Activated CD8-positive, alpha-beta T cell treated with anti-CD3 and anti-CD28 coated beads for 36 hours (primary cell): ENCODE data around the gene SLC16A6. TPM values are rescaled to one million over a fixed set of nuclear protein-coding genes. Genes with fewer than 3 reads are reported as not detected.

Experiments used
- ATAC-seq: fragments of 200-7000 bp; cut with Tn5 transposase; one replicate; pipeline ENCODE4 v1.10.0; 2021; ENCODE audit warnings: mild to moderate bottlenecking, moderate library complexity
- CTCF ChIA-PET: fragments of 350-600 bp; sonication (Branson Sonifier 250); formaldehyde crosslinking; loops from one replicate; lab custom pipeline; 2021; ENCODE audit warnings: antibody characterized with exemption; lab: Charles Lee
- POLR2A ChIA-PET: fragments of 350-600 bp; sonication (Branson Sonifier 250); formaldehyde crosslinking; loops from one replicate; lab custom pipeline; 2021; ENCODE audit warnings: antibody characterized with exemption; lab: Charles Lee
- DNase-seq: peaks from one replicate; pipeline ENCODE4 v3.0.0-alpha.2; 2020
- H3K27ac Mint-ChIP-seq: one replicate; pipeline ENCODE4 v1.8.0; 2021; ENCODE audit warnings: mild to moderate bottlenecking, mixed read lengths
- H3K27me3 Mint-ChIP-seq: one replicate; pipeline ENCODE4 v1.8.0; 2021; ENCODE audit warnings: mixed read lengths
- H3K36me3 Mint-ChIP-seq: one replicate; pipeline ENCODE4 v1.8.0; 2021; ENCODE audit warnings: low read depth, mixed read lengths
- H3K4me1 Mint-ChIP-seq: one replicate; pipeline ENCODE4 v1.8.0; 2021; ENCODE audit warnings: low read depth, mixed read lengths
- H3K4me3 Mint-ChIP-seq: one replicate; pipeline ENCODE4 v1.8.0; 2021; ENCODE audit warnings: mild to moderate bottlenecking, moderate library complexity, mixed read lengths
- H3K9me3 Mint-ChIP-seq: one replicate; pipeline ENCODE4 v1.8.0; 2021; ENCODE audit warnings: mixed read lengths
- intact Hi-C: fragments of 100-400 bp; cut with micrococcal nuclease; formaldehyde crosslinking; loops from one replicate; pipeline ENCODE4 v1.10.0; 2022
- total RNA-seq, 2 experiments: library from RNA; stranded (reverse); gene quantifications; one replicate each; pipeline ENCODE4 v1.2.3, GENCODE V29; 2021
- TF ChIP-seq, protein P1 (sequence below): fragments of 200-600 bp; IDR thresholded peaks from one replicate; pipeline ENCODE4 v1.8.0; 2022; ENCODE audit warnings: antibody characterized with exemption, mild to moderate bottlenecking

Gene SLC16A6
- total RNA-seq, 2 experiments from 2014 or later = 2.3 to 2.8 TPM

DNA sequence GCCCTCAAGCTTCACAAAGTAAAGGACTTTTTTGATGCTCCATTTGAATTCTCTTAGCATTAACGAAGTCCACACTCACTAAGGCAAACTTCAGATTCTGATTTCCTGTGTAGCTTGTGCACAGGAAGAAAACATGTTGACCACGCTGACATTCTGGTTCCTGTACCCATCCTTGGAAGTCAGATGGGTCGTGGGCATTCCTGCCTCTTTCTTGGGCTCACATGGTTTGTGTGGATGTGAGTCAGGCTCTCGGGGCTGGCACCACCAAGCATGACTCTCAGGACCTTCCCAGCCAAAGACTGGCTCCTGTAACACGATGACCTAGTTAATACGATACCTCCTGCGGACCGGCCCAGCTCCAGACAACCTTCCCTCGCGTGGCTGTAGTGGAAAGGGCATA, 33.2 kb upstream of the SLC16A6 start:
- TF ChIP-seq, protein P1, sequence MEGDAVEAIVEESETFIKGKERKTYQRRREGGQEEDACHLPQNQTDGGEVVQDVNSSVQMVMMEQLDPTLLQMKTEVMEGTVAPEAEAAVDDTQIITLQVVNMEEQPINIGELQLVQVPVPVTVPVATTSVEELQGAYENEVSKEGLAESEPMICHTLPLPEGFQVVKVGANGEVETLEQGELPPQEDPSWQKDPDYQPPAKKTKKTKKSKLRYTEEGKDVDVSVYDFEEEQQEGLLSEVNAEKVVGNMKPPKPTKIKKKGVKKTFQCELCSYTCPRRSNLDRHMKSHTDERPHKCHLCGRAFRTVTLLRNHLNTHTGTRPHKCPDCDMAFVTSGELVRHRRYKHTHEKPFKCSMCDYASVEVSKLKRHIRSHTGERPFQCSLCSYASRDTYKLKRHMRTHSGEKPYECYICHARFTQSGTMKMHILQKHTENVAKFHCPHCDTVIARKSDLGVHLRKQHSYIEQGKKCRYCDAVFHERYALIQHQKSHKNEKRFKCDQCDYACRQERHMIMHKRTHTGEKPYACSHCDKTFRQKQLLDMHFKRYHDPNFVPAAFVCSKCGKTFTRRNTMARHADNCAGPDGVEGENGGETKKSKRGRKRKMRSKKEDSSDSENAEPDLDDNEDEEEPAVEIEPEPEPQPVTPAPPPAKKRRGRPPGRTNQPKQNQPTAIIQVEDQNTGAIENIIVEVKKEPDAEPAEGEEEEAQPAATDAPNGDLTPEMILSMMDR = no peak
- DNase-seq (no peak), ATAC-seq (no peak)
- no peaks in the 10 kb centered on the region for H3K27me3 Mint-ChIP-seq
- no peaks in the 10 kb centered on the region for H3K9me3 Mint-ChIP-seq
- intact Hi-C loops = no loop called here
- no peak overlapping the region for H3K4me3 Mint-ChIP-seq
- peaks cover 14% of the 10 kb centered on the region for H3K4me1 Mint-ChIP-seq
- POLR2A ChIA-PET = interaction anchor here (0.5 to 1.0 kb wide), 2 partner anchors 72 to 329 kb away, joined by 3 to 4 read pairs; no protein-coding TSS in a partner anchor
- no peaks in the 10 kb centered on the region for H3K36me3 Mint-ChIP-seq
- no peak overlapping the region for H3K27ac Mint-ChIP-seq
- CTCF ChIA-PET = interaction anchor here (1.1 to 2.0 kb wide), 3 partner anchors 75 to 132 kb away, joined by 3 to 5 read pairs (median 4); no protein-coding TSS in a partner anchor

DNA sequence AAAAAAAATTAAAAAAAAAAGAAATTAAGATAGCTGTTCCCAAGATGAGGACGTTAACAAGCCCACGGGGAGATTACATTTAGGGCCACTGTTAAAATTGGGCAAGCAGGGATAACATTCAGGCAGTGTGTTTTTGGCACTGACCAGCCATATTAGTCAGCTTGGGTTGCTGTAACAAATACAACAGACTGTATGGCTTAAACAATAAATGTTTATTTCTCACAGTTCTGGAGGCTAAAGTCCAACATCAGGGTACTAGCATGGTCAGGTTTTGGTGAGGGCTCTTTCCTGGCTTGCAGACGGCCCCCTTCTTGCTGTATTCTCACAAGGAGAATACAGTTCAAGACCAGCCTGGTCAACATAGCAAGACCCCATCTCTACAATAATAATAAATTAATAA, 31.7 kb upstream of the SLC16A6 start:
- DNase-seq (no peak), ATAC-seq (no peak)
- no peaks in the 10 kb centered on the region for H3K36me3 Mint-ChIP-seq
- H3K27ac Mint-ChIP-seq = no peak overlapping the region
- H3K9me3 Mint-ChIP-seq = no peaks in the 10 kb centered on the region
- intact Hi-C loops = no loop called here
- POLR2A ChIA-PET = interaction anchor here (1.1 kb wide), 1 partner anchor 23 kb away, joined by 3 read pairs; no protein-coding TSS in a partner anchor
- peaks cover 14% of the 10 kb centered on the region for H3K4me1 Mint-ChIP-seq
- no peaks in the 10 kb centered on the region for H3K27me3 Mint-ChIP-seq
- TF ChIP-seq, protein P1 = no peak
- CTCF ChIA-PET = interaction anchor here (0.7 kb wide), 1 partner anchor 114 kb away, joined by 3 read pairs; no protein-coding TSS in a partner anchor
- H3K4me3 Mint-ChIP-seq = no peak overlapping the region

DNA sequence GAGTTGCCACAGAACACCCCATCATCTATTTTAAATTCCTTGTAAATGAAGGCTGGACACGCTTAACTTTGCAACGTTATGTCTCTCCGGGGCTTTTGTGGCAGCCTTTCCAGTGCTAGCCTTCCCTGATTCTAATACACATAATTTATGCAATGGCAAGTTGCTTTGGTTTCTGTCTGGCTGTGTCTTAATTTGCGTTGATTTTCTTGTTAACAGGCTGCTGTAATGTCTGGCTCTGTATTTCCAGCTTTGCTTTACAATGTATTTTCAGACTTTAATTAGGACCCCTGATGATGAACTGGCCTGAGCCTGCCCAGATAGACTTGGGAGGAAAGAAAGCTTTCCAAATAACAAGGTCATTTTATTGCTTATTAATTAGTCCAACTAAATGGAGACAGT, 30.6 kb upstream of the SLC16A6 start:
- Mint-ChIP-seq H3K4me1 (peaks cover 18% of the 10 kb centered on the region), H3K9me3 (no peaks in the 10 kb centered on the region), H3K4me3 (no peak overlapping the region), H3K27ac (no peak overlapping the region), H3K36me3 (no peaks in the 10 kb centered on the region), H3K27me3 (no peaks in the 10 kb centered on the region)
- ATAC-seq = no peak
- TF ChIP-seq, protein P1 = no peak
- no peak for DNase-seq
- intact Hi-C loops = no loop called here
- ChIA-PET CTCF (interaction anchor here (1.6 kb wide), 1 partner anchor 77 kb away, joined by 3 read pairs; no protein-coding TSS in a partner anchor), POLR2A (interaction anchor here (0.8 to 1.9 kb wide), 3 partner anchors 25 to 30 kb away, joined by 3 to 5 read pairs (median 4); no protein-coding TSS in a partner anchor)

DNA sequence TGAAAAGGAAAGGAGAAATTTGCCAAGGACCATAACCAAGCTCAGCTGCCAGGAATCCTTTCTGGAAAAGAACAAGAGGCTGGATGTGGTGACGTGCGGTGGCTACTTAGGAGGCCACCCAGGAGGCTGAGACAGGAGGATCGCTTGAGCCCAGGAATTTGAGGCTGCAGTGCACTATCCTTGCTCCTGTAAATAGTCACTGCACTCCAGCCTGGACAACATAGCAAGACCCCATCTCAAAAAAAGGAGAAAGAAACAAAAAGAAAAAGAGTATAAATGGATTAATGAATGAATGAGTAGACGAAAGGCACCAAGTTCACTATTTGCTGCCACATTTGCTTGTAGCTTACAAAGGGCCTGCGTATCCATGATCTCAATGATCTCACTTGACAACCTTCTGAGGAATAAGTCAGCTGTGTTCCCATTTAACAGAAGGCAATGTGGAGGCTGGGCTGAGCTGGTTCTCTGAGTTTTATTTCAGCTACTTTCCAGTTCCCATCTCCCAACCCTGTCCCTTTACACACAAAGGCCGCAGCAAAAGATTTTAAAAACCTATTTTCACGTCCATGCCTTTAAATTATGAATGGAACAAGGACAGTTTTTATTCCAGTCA, 30.1 kb upstream of the SLC16A6 start:
- Mint-ChIP-seq H3K9me3 (no peaks in the 10 kb centered on the region), H3K27me3 (no peaks in the 10 kb centered on the region), H3K4me3 (no peak overlapping the region), H3K4me1 (peaks cover 20% of the 10 kb centered on the region), H3K36me3 (no peaks in the 10 kb centered on the region), H3K27ac (no peak overlapping the region)
- ATAC-seq (no peak), DNase-seq (no peak)
- intact Hi-C loops = no loop called here
- TF ChIP-seq, protein P1 = no peak
- ChIA-PET POLR2A (interaction anchor here (1.9 kb wide), 1 partner anchor 29 kb away, joined by 5 read pairs; no protein-coding TSS in a partner anchor), CTCF (interaction anchor here (1.6 kb wide), 1 partner anchor 77 kb away, joined by 3 read pairs; no protein-coding TSS in a partner anchor)

DNA sequence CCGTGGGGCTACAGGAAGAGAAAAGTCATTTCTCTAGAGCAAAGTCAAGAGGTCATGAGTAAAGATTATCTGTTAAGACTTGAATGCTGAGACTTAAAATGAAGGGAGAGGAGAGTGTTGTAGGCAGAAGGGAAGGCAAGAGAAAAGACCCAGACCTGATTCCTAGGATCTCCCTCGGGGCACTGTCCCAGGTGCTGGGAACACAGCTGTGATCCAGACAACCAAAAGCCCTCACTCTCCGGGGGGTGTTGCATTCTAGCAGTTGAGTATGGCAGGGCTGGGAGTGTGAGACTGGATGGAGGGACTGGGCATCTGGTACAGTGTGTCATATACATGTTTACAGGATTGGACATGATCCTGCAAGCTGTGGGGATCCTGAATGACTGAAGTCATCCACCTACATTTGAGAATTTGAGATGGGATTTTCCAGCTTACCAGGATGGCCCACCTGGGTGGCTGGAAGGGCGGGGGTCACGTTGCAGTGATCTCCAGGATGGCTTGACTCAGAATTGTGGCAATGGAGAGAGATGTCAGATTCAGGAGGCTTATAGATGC, 29.5 kb upstream of the SLC16A6 start:
- ChIA-PET POLR2A (interaction anchor here (1.9 kb wide), 1 partner anchor 28 kb away, joined by 5 read pairs; no protein-coding TSS in a partner anchor), CTCF (interaction anchor here (1.6 kb wide), 1 partner anchor 78 kb away, joined by 3 read pairs; no protein-coding TSS in a partner anchor)
- Mint-ChIP-seq H3K27me3 (no peaks in the 10 kb centered on the region), H3K9me3 (no peaks in the 10 kb centered on the region), H3K36me3 (no peaks in the 10 kb centered on the region), H3K4me3 (no peak overlapping the region), H3K27ac (no peak overlapping the region), H3K4me1 (peaks cover 21% of the 10 kb centered on the region)
- TF ChIP-seq, protein P1 = no peak
- ATAC-seq = no peak
- DNase-seq = no peak
- intact Hi-C loops = no loop called here
